SK-N-SH (cell line): Measurements from ENCODE around the gene RNF133. TPM values are rescaled to one million over a fixed set of nuclear protein-coding genes. Genes with fewer than 3 reads are reported as not detected.

Experiments used
- CTCF ChIA-PET: fragments of 300-600, 350-600 bp; formaldehyde crosslinking; extraction: SDS; loops from one replicate; lab custom pipeline; 2021; lab: Yijun Ruan, JAX
- POLR2A ChIA-PET: fragments of 350-600 bp; sonication (Branson Sonifier 250); formaldehyde crosslinking; extraction: SDS; loops from one replicate; lab custom pipeline; 2020; ENCODE audit warnings: antibody characterized with exemption, inconsistent platforms; lab: Yijun Ruan, JAX
- DNase-seq: peaks from one replicate; pipeline ENCODE4 v3.0.0; 2012
- H2AFZ ChIP-seq: fragments of 200-600 bp; sonication (generic); 2 replicates; pipeline ENCODE4 v1.8.1; 2016; ENCODE audit warnings: antibody characterized with exemption, mild to moderate bottlenecking, low read depth
- H3F3A ChIP-seq: fragments of 200-600 bp; sonication (generic); replicated peaks from 2 replicates; pipeline ENCODE3; 2016; ENCODE audit warnings: antibody characterized with exemption, mild to moderate bottlenecking; ENCODE audit not compliant: insufficient read depth
- H3K27ac ChIP-seq, 2 experiments: fragments of 200-500 bp in 1 of 2; fragments of 200-600 bp in 1 of 2; sonication (Bioruptor generic) in 1 of 2; sonication (generic), shearing (Covaris generic) in 1 of 2; 2 replicates each; pipeline versions ENCODE4 v1.5.1 to v1.6.1; 2014 to 2016; ENCODE audit warnings: low read depth in 2 of 2, inconsistent platforms in 1 of 2, low read length in 1 of 2, mild to moderate bottlenecking in 1 of 2, mixed read lengths in 1 of 2
- H3K27me3 ChIP-seq: fragments of 200-600 bp; sonication (generic), shearing (Covaris generic); 2 replicates; pipeline ENCODE4 v1.6.1; 2016; ENCODE audit warnings: mixed run types; ENCODE audit not compliant: insufficient read depth
- H3K36me3 ChIP-seq, 2 experiments: fragments of 200-500 bp in 1 of 2; fragments of 200-600 bp in 1 of 2; sonication (Bioruptor generic) in 1 of 2; sonication (generic) in 1 of 2; replicated peaks in 1 of 2; 2 replicates each; pipeline versions ENCODE3 to v1.5.1; 2014 to 2016; ENCODE audit warnings: low read length in 1 of 2, mild to moderate bottlenecking in 1 of 2; ENCODE audit not compliant: insufficient read depth in 2 of 2, control insufficient read depth in 1 of 2
- H3K4me1 ChIP-seq, 2 experiments: fragments of 200-500 bp in 1 of 2; fragments of 200-600 bp in 1 of 2; sonication (Bioruptor generic) in 1 of 2; sonication (generic), shearing (Covaris generic) in 1 of 2; 2 replicates each; pipeline versions ENCODE4 v1.5.1 to v1.6.1; 2014 to 2016; ENCODE audit warnings: low read depth in 1 of 2, low read length in 1 of 2, mixed run types in 1 of 2; ENCODE audit not compliant: insufficient read depth in 2 of 2, control insufficient read depth in 1 of 2
- H3K4me2 ChIP-seq: fragments of 200-600 bp; sonication (generic), shearing (Covaris generic); 2 replicates; pipeline ENCODE4 v1.6.1; 2017; ENCODE audit warnings: mixed run types
- H3K4me3 ChIP-seq, 2 experiments: fragments of 200-500 bp in 1 of 2; fragments of 200-600 bp in 1 of 2; sonication (Bioruptor generic) in 1 of 2; sonication (generic), shearing (Covaris generic) in 1 of 2; 2 replicates each; pipeline versions ENCODE4 v1.5.1 to v1.8.1; 2014 to 2016; ENCODE audit warnings: low read depth in 2 of 2, inconsistent platforms in 1 of 2, low read length in 1 of 2, mild to moderate bottlenecking in 1 of 2, mixed read lengths in 1 of 2, moderate library complexity in 1 of 2
- H3K79me2 ChIP-seq: fragments of 200-600 bp; sonication (generic); 2 replicates; pipeline ENCODE4 v1.8.1; 2017; ENCODE audit warnings: mild to moderate bottlenecking; ENCODE audit not compliant: insufficient read depth
- H3K9ac ChIP-seq: fragments of 200-600 bp; sonication (generic); 2 replicates; pipeline ENCODE4 v1.6.1; 2017; ENCODE audit warnings: mixed run types
- H3K9me2 ChIP-seq: fragments of 200-600 bp; sonication (generic); 2 replicates; pipeline ENCODE4 v1.6.1; 2017; ENCODE audit warnings: mixed run types
- H3K9me3 ChIP-seq: fragments of 200-600 bp; sonication (generic); 2 replicates; pipeline ENCODE4 v1.6.1; 2017; ENCODE audit warnings: mixed run types, mild to moderate bottlenecking, moderate library complexity
- H4K20me1 ChIP-seq: fragments of 200-600 bp; sonication (generic); 2 replicates; pipeline ENCODE4 v1.6.1; 2017; ENCODE audit warnings: mild to moderate bottlenecking, mixed run types; ENCODE audit not compliant: insufficient read depth
- CTCF ChIP-seq: fragments of 200-600 bp; sonication (generic); IDR thresholded peaks from 2 replicates; pipeline ENCODE4 v1.6.1; 2017; ENCODE audit warnings: antibody characterized with exemption, mild to moderate bottlenecking, moderate library complexity
- ELF1 ChIP-seq: IDR thresholded peaks from 2 replicates; pipeline ENCODE4 v1.4.0; 2012
- EP300 ChIP-seq, 2 experiments: IDR thresholded peaks; 2 replicates each; pipeline versions ENCODE4 v1.4.0 to v1.6.1; 2012; ENCODE audit warnings: borderline replicate concordance in 1 of 2, low read depth in 1 of 2, low read length in 1 of 2
- FOSL2 ChIP-seq: IDR thresholded peaks from 2 replicates; pipeline ENCODE4 v1.4.0; 2012; ENCODE audit warnings: low read depth, mild to moderate bottlenecking, moderate library complexity, borderline replicate concordance
- FOXJ3 ChIP-seq: sonication (generic); formaldehyde crosslinking; IDR thresholded peaks from 2 replicates; pipeline ENCODE4 v1.5.1; 2020; ENCODE audit warnings: mild to moderate bottlenecking, missing genetic modification reagents
- GABPA ChIP-seq: IDR thresholded peaks from 2 replicates; pipeline ENCODE4 v1.4.0; 2012; ENCODE audit warnings: low read depth, mild to moderate bottlenecking
- GATA2 ChIP-seq: sonication (generic); formaldehyde crosslinking; IDR thresholded peaks from 2 replicates; pipeline ENCODE4 v1.5.0; 2020; ENCODE audit warnings: mild to moderate bottlenecking, missing genetic modification reagents
- JUND ChIP-seq: IDR thresholded peaks from 2 replicates; pipeline ENCODE4 v1.4.0; 2012
- MEF2A ChIP-seq: IDR thresholded peaks from 2 replicates; pipeline ENCODE4 v1.4.0; 2012; ENCODE audit warnings: low read depth, borderline replicate concordance
- MXI1 ChIP-seq: IDR thresholded peaks from 2 replicates; pipeline ENCODE4 v1.6.1; 2012; ENCODE audit warnings: mild to moderate bottlenecking, low read depth, low read length, improper control_type of control experiment
- NFIC ChIP-seq: IDR thresholded peaks from 2 replicates; pipeline ENCODE4 v1.4.0; 2012; ENCODE audit warnings: borderline replicate concordance
- POLR2AphosphoS5 ChIP-seq: IDR thresholded peaks from 2 replicates; pipeline ENCODE4 v1.6.1; 2012; ENCODE audit warnings: low read depth, low read length
- RAD21 ChIP-seq: IDR thresholded peaks from 2 replicates; pipeline ENCODE4 v1.6.1; 2012; ENCODE audit warnings: mild to moderate bottlenecking, low read length
- REST ChIP-seq: IDR thresholded peaks from 2 replicates; pipeline ENCODE4 v1.6.1; 2012; ENCODE audit warnings: mild to moderate bottlenecking, low read depth, low read length, moderate library complexity
- RFX5 ChIP-seq: IDR thresholded peaks from 2 replicates; pipeline ENCODE4 v1.6.1; 2012; ENCODE audit warnings: mild to moderate bottlenecking, improper control_type of control experiment, low read length
- RXRA ChIP-seq: IDR thresholded peaks from 2 replicates; pipeline ENCODE4 v1.4.0; 2012; ENCODE audit warnings: low read depth, mild to moderate bottlenecking, borderline replicate concordance
- SIN3A ChIP-seq: IDR thresholded peaks from 2 replicates; pipeline ENCODE4 v1.6.1; 2012; ENCODE audit warnings: low read depth, mild to moderate bottlenecking, low read length, moderate library complexity, borderline replicate concordance
- SMC3 ChIP-seq: IDR thresholded peaks from 2 replicates; pipeline ENCODE4 v1.6.1; 2012; ENCODE audit warnings: low read depth, low read length, improper control_type of control experiment
- TEAD4 ChIP-seq: IDR thresholded peaks from 2 replicates; pipeline ENCODE4 v1.4.0; 2012; ENCODE audit warnings: mild to moderate bottlenecking, borderline replicate concordance; ENCODE audit not compliant: insufficient read depth
- YY1 ChIP-seq: IDR thresholded peaks from 2 replicates; pipeline ENCODE4 v1.4.0; 2012; ENCODE audit warnings: low read depth, mild to moderate bottlenecking
- WGBS: methylation state at CpG from one replicate; pipeline ENCODE4 v1.1.6; 2017; ENCODE audit warnings: low lambda C conversion rate; 5-methylcytosine and 5-hydroxymethylcytosine counted together
- polyA plus RNA-seq, 3 experiments: library from polyadenylated mRNA; depleted of rRNA; stranded (reverse); fragments of >200 nt; gene quantifications; 2 replicates each; pipeline ENCODE4 v1.2.3, GENCODE V29; 2012
- TF ChIP-seq, protein P1 (sequence below): IDR thresholded peaks from 2 replicates; pipeline ENCODE4 v1.4.0; 2012; ENCODE audit warnings: low read depth, borderline replicate concordance
- TF ChIP-seq, protein P2 (sequence below): fragments of 150-350 bp; IDR thresholded peaks from 2 replicates; pipeline ENCODE4 v1.6.1; 2016; ENCODE audit warnings: mild to moderate bottlenecking, low read depth, low read length
- TF ChIP-seq, protein P3 (sequence below): IDR thresholded peaks from 2 replicates; pipeline ENCODE4; 2012
- TF ChIP-seq, protein P4 (sequence below): IDR thresholded peaks from 2 replicates; pipeline ENCODE4 v1.4.0; 2012; ENCODE audit warnings: low read depth

RNF133 gene
- polyA plus RNA-seq, 1 of the 3 experiments (the other 2 are of a cell fraction) = 0.03 TPM

DNA sequence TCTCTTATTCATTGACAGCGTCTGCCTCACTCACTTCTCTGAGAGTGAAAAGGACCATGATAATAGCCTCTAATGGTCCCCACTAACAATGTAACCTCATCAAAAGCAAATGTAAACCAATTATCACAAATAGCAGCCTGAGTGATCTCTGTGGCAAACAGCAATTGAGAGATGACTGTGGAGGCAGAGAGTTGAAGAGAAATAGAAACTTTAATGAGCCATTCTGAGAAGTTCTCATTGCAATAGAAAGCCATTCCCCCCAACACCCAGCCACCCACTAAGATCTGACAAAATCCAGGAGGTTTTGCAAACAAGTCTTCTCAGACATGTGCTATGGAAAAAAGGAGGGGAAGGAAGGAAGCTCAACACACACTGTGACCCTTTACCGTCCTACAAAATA lies 48.0 kb upstream of the RNF133 start:
- CTCF ChIA-PET = no interaction called here
- POLR2A ChIA-PET = no interaction called here
- no peaks in the 10 kb centered on the region for H3K27me3 ChIP-seq

DNA sequence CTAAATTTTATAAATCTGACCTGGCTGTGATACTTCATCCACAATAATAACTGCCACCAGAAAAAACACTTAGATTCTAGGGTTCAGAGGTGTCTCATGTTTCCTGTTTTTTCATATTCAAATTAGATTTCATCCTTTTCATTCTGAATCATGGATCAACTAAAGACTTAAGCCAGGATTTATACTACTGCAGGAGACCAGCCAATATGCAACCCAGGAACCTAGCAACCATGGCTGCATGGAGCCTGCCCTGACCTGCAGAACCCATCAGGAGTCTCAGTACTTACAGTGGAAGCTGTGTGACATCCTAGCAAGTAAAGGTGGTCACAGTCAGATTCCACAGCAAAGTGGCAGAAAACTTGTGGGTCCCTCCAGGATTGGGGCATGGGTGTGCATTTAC lies 44.3 kb upstream of the RNF133 start:
- Histone ChIP-seq H3K4me2 (no peak overlapping the region), H3F3A (no peaks in the 10 kb centered on the region), H3K79me2 (no peaks in the 10 kb centered on the region), H2AFZ (no peak overlapping the region), H3K27ac (no peak overlapping the region), H3K4me3 (no peak overlapping the region), H3K27me3 (no peaks in the 10 kb centered on the region), H3K9me3 (no peaks in the 10 kb centered on the region), H3K4me1 (no peaks in the 10 kb centered on the region), H3K9me2 (no peaks in the 10 kb centered on the region), H4K20me1 (no peaks in the 10 kb centered on the region), H3K9ac (no peak overlapping the region), H3K36me3 (no peaks in the 10 kb centered on the region)
- POLR2A ChIA-PET = no interaction called here
- no peak for DNase-seq
- CTCF ChIA-PET = no interaction called here
- no peak for TF ChIP-seq CTCF
- TF ChIP-seq ELF1 = no peak
- TF ChIP-seq NFIC = no peak
- TF ChIP-seq, protein P1, sequence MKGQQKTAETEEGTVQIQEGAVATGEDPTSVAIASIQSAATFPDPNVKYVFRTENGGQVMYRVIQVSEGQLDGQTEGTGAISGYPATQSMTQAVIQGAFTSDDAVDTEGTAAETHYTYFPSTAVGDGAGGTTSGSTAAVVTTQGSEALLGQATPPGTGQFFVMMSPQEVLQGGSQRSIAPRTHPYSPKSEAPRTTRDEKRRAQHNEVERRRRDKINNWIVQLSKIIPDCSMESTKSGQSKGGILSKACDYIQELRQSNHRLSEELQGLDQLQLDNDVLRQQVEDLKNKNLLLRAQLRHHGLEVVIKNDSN = no peak
- TF ChIP-seq RAD21 = no peak
- TF ChIP-seq GATA2 (CRISPR knock-in tag) = no peak
- no peak for TF ChIP-seq YY1
- no peak for TF ChIP-seq GABPA
- TF ChIP-seq, protein P2, sequence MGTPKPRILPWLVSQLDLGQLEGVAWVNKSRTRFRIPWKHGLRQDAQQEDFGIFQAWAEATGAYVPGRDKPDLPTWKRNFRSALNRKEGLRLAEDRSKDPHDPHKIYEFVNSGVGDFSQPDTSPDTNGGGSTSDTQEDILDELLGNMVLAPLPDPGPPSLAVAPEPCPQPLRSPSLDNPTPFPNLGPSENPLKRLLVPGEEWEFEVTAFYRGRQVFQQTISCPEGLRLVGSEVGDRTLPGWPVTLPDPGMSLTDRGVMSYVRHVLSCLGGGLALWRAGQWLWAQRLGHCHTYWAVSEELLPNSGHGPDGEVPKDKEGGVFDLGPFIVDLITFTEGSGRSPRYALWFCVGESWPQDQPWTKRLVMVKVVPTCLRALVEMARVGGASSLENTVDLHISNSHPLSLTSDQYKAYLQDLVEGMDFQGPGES = no peak
- no peak for TF ChIP-seq EP300 (IDR thresholded peaks at IDR 0.05; ENCODE audit: borderline replicate concordance in 1 of 2, low read depth in 1 of 2, low read length in 1 of 2)
- no peak for TF ChIP-seq MXI1
- TF ChIP-seq REST = no peak

More for the DNA sequence above, 48.0 kb upstream of the RNF133 start:
- Histone ChIP-seq H3K4me3 (no peak overlapping the region), H3K9ac (no peak overlapping the region), H4K20me1 (no peaks in the 10 kb centered on the region), H3K79me2 (no peaks in the 10 kb centered on the region), H3K27ac (no peak overlapping the region), H3F3A (no peaks in the 10 kb centered on the region), H3K4me2 (no peak overlapping the region), H3K9me2 (no peaks in the 10 kb centered on the region), H3K36me3 (no peaks in the 10 kb centered on the region), H2AFZ (no peak overlapping the region), H3K9me3 (no peaks in the 10 kb centered on the region), H3K4me1 (no peaks in the 10 kb centered on the region)
- 0% methylated on average over 2 of the region's 2 CpGs for WGBS
- DNase-seq = no peak
- no peak for TF ChIP-seq MEF2A
- TF ChIP-seq, protein P3, sequence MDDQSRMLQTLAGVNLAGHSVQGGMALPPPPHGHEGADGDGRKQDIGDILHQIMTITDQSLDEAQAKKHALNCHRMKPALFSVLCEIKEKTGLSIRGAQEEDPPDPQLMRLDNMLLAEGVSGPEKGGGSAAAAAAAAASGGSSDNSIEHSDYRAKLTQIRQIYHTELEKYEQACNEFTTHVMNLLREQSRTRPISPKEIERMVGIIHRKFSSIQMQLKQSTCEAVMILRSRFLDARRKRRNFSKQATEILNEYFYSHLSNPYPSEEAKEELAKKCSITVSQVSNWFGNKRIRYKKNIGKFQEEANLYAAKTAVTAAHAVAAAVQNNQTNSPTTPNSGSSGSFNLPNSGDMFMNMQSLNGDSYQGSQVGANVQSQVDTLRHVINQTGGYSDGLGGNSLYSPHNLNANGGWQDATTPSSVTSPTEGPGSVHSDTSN = no peak
- TF ChIP-seq FOSL2 = no peak
- no peak for TF ChIP-seq FOXJ3 (CRISPR knock-in tag)
- no peak for TF ChIP-seq RAD21
- TF ChIP-seq GABPA = no peak
- TF ChIP-seq, protein P4, sequence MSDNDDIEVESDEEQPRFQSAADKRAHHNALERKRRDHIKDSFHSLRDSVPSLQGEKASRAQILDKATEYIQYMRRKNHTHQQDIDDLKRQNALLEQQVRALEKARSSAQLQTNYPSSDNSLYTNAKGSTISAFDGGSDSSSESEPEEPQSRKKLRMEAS = no peak
- no peak for TF ChIP-seq RXRA
- no peak for TF ChIP-seq SIN3A
- TF ChIP-seq TEAD4 = no peak
- TF ChIP-seq EP300 (IDR thresholded peaks at IDR 0.05; ENCODE audit: borderline replicate concordance in 1 of 2, low read depth in 1 of 2, low read length in 1 of 2) = no peak
- no peak for TF ChIP-seq POLR2AphosphoS5
- TF ChIP-seq RFX5 = no peak
- no peak for TF ChIP-seq JUND
- TF ChIP-seq YY1 = no peak
- TF ChIP-seq SMC3 = no peak
- no peak for TF ChIP-seq GATA2 (CRISPR knock-in tag)
